Measurements from ENCODE around the gene MLKL. TPM values are rescaled to one million over a fixed set of nuclear protein-coding genes. Genes with fewer than 3 reads are reported as not detected.

The MLKL gene
- total and polyA plus RNA-seq, 2 of the 13 experiments (the other 11 are each of a cell fraction or from before 2014, with no cell fraction given), result 6.4 to 10.7 TPM

- CTCF ChIA-PET (ENCODE audit: low intra/inter-chr PET ratio, low total read pairs), result no interaction called here
- Histone ChIP-seq H3K79me2 (ENCODE audit: insufficient read depth, low read length) (no peaks in the 10 kb centered on the region), H3K36me3 (replicated peaks in 1 of 2; ENCODE audit: control insufficient read depth in 1 of 2, insufficient read depth in 2 of 2, low read length in 2 of 2) (peaks cover 12 to 30% of the 10 kb centered on the region in 2 experiments; a peak in 4 of 5 replicates), H3K9ac (ENCODE audit: insufficient read depth, low read depth, low read length) (no peak overlapping the region), H3K4me3 (replicated peaks in 1 of 3; ENCODE audit: insufficient read depth in 1 of 3, low read depth in 2 of 3, low read length in 3 of 3) (no peak overlapping the region), H3K27ac (ENCODE audit: extremely low read length, insufficient read depth, low read length) (no peak overlapping the region), H3K4me1 (ENCODE audit: insufficient read depth, low read length) (0 out of 2 replicates have a peak, but pooled peaks cover 3% of the 10 kb centered on the region), H3K4me2 (ENCODE audit: low read depth, low read length) (no peak overlapping the region), H4K20me1 (ENCODE audit: insufficient read depth, low read length) (no peaks in the 10 kb centered on the region), H3K27me3 (ENCODE audit: control insufficient read depth in 1 of 2, insufficient read depth in 2 of 2, low read length in 2 of 2) (no peaks in the 10 kb centered on the region), H3K9me3 (ENCODE audit: low read length) (no peaks in the 10 kb centered on the region), H2AFZ (ENCODE audit: low read length) (no peak overlapping the region)
- TF ChIP-seq HOXA5 (CRISPR knock-in tag; IDR thresholded peaks at IDR 0.05), result no peak
- TF ChIP-seq ZNF652 (CRISPR knock-in tag; IDR thresholded peaks at IDR 0.05; ENCODE audit: borderline replicate concordance, low read depth), result peak; percentile 78
- TF ChIP-seq CEBPB (IDR thresholded peaks at IDR 0.05; ENCODE audit: borderline replicate concordance, low read depth, low read length), result peak; percentile 79
- POLR2A ChIA-PET, result interaction anchor here (1.1 kb wide), 1 partner anchor 9 kb away, joined by 4 read pairs; the partner anchor contains the start of gene MLKL
- intact Hi-C loops (cut with micrococcal nuclease; ENCODE audit: unreplicated experiment) (no loop called here), in situ Hi-C loops (cut with HindIII; ENCODE audit: extremely low pct_ligation_motif_present, low pct_unique_long_range_greater_than_20kb) (no loop called here)
- no peak for DNase-seq (ENCODE audit: low spot score)
- 93% methylated on average over 10 of the region's 10 CpGs for WGBS (ENCODE audit: low lambda C conversion rate)
- no peak for ATAC-seq
- BruUV-seq (replicated peaks), result no TSS peak
- FAIRE-seq, result no peak
Measured at GRCh38 chr16:74691093-74691855, 9.4 kb downstream of the MLKL start.

- Histone ChIP-seq H4K20me1 (ENCODE audit: insufficient read depth, low read length) (no peaks in the 10 kb centered on the region), H3K4me2 (ENCODE audit: low read depth, low read length) (no peak overlapping the region), H3K27me3 (ENCODE audit: control insufficient read depth in 1 of 2, insufficient read depth in 2 of 2, low read length in 2 of 2) (no peaks in the 10 kb centered on the region), H3K36me3 (replicated peaks in 1 of 2; ENCODE audit: control insufficient read depth in 1 of 2, insufficient read depth in 2 of 2, low read length in 2 of 2) (peaks cover 4 to 14% of the 10 kb centered on the region in 2 experiments; a peak in 3 of 5 replicates), H3K79me2 (ENCODE audit: insufficient read depth, low read length) (no peaks in the 10 kb centered on the region), H3K9ac (ENCODE audit: insufficient read depth, low read depth, low read length) (no peak overlapping the region), H2AFZ (ENCODE audit: low read length) (no peak overlapping the region), H3K4me3 (replicated peaks in 1 of 3; ENCODE audit: insufficient read depth in 1 of 3, low read depth in 2 of 3, low read length in 3 of 3) (no peak overlapping the region), H3K9me3 (ENCODE audit: low read length) (no peaks in the 10 kb centered on the region), H3K4me1 (ENCODE audit: insufficient read depth, low read length) (peaks cover 14% of the 10 kb centered on the region), H3K27ac (ENCODE audit: extremely low read length, insufficient read depth, low read length) (no peak overlapping the region)
- BruUV-seq (replicated peaks), result no TSS peak
- DNase-seq (ENCODE audit: low spot score), result no peak
- FAIRE-seq, result no peak
- WGBS (ENCODE audit: low lambda C conversion rate), result 94% methylated on average over 11 of the region's 11 CpGs
- in situ Hi-C loops (cut with HindIII; ENCODE audit: extremely low pct_ligation_motif_present, low pct_unique_long_range_greater_than_20kb), result no loop called here
- intact Hi-C loops (cut with micrococcal nuclease; ENCODE audit: unreplicated experiment), result no loop called here
- POLR2A ChIA-PET, result no interaction called here
- TF ChIP-seq RBM39 (IDR thresholded peaks at IDR 0.05; ENCODE audit: low read depth, low read length, poor library complexity, severe bottlenecking) (no peak), TRIM24 (CRISPR knock-in tag; IDR thresholded peaks at IDR 0.05) (no peak), MIER3 (CRISPR knock-in tag; IDR thresholded peaks at IDR 0.05; ENCODE audit: borderline replicate concordance) (no peak), THYN1 (CRISPR knock-in tag; IDR thresholded peaks at IDR 0.05; ENCODE audit: borderline replicate concordance, low read depth) (no peak), POGK (CRISPR knock-in tag; conservative IDR thresholded peaks at IDR 0.05) (no peak), ZFY (CRISPR knock-in tag; IDR thresholded peaks at IDR 0.05) (no peak), MLLT10 (CRISPR knock-in tag; IDR thresholded peaks at IDR 0.05) (no peak), ZBTB7B (CRISPR knock-in tag; IDR thresholded peaks at IDR 0.05) (no peak), ZNF234 (CRISPR knock-in tag; conservative IDR thresholded peaks at IDR 0.05) (no peak)
- ATAC-seq, result no peak
- CTCF ChIA-PET (ENCODE audit: low intra/inter-chr PET ratio, low total read pairs), result no interaction called here
Measured at GRCh38 chr16:74682556-74682955, 18.1 kb downstream of the MLKL start.

Measured in HepG2 (cell line).